NB4 (cell line): Measurements from ENCODE around the gene MMP24.

ENCODE experiments used
- DNase-seq: peaks from one replicate; pipeline ENCODE4 v3.0.0; 2010; ENCODE audit warnings: low read depth
- H3K4me3 ChIP-seq: one replicate; pipeline ENCODE4 v1.5.1; 2011; ENCODE audit warnings: mild to moderate bottlenecking, low read depth, low read length, moderate library complexity
- MYC ChIP-seq: IDR thresholded peaks from 2 replicates; pipeline ENCODE4 v1.6.1; 2011; ENCODE audit warnings: low read depth, low read length
- POLR2A ChIP-seq: IDR thresholded peaks from 2 replicates; pipeline ENCODE4 v1.6.1; 2011; ENCODE audit warnings: mild to moderate bottlenecking; ENCODE audit not compliant: insufficient read length; ENCODE audit errors: extremely low read depth
- TF ChIP-seq, protein P1 (sequence below): IDR thresholded peaks from 2 replicates; pipeline ENCODE4 v1.6.1; 2011; ENCODE audit warnings: low read depth, low read length
- TF ChIP-seq, protein P2 (sequence below): IDR thresholded peaks from one replicate; pipeline ENCODE4 v1.5.1; 2012; ENCODE audit warnings: low read depth, low read length

The MMP24 gene

DNA sequence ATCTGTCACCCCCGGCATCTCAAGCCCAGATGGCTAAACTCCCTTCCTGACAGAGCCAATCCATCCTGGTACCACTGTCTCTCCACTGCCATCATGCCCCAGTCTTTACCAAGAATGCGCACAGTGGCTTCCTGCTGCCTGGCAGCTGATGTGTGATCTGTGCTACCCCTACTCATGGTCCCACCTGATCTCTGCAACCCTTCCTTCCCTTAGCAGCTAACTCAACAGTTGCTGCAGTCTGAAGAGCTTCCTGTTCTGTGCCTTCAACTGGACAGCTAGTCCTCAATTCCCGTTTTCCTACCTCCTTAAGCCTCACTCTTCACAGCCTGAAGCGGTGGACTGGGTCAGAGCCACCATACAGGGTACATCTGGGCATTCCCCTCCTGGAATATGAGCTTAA, 73.3 kb downstream of the MMP24 start:
- no peak for DNase-seq
- H3K4me3 ChIP-seq: no peak overlapping the region
- TF ChIP-seq POLR2A: no peak
- no peak for TF ChIP-seq MYC
- TF ChIP-seq, protein P1, sequence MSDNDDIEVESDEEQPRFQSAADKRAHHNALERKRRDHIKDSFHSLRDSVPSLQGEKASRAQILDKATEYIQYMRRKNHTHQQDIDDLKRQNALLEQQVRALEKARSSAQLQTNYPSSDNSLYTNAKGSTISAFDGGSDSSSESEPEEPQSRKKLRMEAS: no peak
- TF ChIP-seq, protein P2, sequence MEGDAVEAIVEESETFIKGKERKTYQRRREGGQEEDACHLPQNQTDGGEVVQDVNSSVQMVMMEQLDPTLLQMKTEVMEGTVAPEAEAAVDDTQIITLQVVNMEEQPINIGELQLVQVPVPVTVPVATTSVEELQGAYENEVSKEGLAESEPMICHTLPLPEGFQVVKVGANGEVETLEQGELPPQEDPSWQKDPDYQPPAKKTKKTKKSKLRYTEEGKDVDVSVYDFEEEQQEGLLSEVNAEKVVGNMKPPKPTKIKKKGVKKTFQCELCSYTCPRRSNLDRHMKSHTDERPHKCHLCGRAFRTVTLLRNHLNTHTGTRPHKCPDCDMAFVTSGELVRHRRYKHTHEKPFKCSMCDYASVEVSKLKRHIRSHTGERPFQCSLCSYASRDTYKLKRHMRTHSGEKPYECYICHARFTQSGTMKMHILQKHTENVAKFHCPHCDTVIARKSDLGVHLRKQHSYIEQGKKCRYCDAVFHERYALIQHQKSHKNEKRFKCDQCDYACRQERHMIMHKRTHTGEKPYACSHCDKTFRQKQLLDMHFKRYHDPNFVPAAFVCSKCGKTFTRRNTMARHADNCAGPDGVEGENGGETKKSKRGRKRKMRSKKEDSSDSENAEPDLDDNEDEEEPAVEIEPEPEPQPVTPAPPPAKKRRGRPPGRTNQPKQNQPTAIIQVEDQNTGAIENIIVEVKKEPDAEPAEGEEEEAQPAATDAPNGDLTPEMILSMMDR: no peak

DNA sequence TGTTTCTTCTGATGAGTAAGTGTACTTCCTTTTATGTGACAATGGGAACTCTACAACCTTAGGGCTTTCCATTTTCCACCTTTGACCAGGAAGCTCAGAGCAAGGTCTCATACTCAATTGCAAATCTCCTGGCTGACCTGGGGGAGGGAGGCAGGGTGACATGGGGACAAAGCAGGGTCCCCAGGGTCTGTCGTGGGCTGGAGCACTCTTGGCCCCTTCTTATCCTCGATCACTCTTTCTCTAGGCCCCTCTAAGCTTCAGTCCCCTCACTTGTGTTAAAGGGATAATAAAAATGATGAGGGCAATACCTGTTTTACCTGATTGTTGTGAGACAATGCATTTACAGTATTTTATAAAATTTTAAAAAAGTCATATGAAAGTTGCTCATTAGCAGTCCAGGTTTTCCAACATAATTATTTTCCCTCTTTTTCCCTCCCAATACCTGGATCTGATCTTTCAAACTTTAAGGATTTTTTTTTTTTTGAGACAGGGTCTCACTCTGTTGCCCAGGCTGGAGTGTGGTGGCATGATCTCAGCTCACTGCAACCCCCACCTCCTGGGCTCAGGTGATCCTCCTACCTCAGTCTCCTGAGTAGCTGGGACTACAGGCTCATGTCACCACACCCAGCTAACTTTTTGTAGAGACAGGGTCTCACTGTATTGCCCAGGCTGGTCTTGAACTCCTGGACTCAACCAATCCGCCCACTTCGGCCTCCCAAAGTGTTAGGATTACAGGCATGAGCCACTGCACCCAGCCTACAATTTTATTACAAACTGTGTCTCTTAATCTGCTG, 74.2 kb downstream of the MMP24 start:
- TF ChIP-seq, protein P2: no peak
- TF ChIP-seq, protein P1: no peak
- no peak for TF ChIP-seq POLR2A
- TF ChIP-seq MYC: no peak
- H3K4me3 ChIP-seq: no peak overlapping the region

DNA sequence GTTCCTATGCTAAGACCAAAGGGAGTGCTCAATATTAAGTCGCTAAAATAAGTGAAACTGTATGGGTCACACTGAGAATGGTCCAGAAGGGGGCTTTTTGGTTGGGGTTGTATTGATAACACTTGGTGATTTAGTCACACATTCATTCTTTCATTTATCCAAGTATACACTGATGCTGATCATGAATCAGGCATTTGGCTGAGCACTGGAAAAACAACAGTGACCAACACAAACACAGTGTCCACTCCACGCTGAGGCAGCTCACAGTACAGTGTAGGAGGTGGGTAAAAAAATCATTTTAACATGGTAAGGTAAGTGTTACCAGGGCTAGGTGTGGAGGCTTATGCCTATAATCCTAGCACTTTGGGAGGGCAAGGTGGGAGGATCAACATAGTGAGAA, 74.9 kb downstream of the MMP24 start:
- no peak overlapping the region for H3K4me3 ChIP-seq
- no peak for DNase-seq
- TF ChIP-seq, protein P2: no peak
- TF ChIP-seq POLR2A (no peak), MYC (no peak)
- TF ChIP-seq, protein P1: no peak

More for the DNA sequence above, 74.2 kb downstream of the MMP24 start:
- DNase-seq: no peak

DNA sequence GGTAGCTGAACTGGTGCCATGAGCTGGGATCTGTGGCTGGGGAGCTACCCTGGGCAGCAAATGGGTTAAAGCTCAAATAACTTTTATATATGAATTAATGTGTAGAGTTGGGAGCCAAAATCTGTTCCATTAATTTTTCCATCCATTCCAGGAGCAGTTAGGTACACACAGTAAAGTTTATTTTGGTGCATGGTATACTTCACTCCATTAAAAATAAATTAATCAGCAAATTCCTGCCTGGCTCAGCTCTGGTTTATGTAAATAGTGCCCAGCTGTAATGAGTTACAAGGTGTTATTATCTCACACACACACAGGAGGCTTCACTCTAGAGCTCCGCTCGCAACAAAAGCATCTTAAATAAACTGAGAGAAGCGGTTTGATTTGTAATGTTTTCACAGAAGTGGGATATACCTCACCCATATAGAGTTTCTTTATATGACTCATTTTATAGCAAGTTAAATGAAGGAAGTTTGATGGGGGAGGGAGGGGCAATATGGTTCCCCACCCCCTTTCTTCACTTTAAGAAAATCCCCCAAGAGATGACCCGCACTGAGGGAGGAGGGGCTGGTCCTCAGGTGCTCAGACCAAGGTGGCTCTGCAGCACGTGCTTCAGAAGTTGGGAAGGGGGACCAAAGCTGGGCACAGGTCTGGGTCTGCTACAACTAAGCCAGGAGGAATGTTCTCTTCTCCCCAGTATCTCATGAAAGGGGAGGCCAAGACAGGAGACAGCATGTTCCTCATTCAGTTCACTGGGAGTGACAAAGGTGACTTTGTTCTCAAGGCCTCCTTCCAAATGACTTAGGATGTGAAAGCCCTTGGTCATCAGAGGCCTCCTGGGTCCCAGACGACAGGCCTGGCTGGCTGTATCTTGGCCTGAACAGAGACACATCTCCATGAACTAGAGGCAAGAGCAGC, 76.2 kb downstream of the MMP24 start:
- TF ChIP-seq POLR2A: no peak
- TF ChIP-seq, protein P1: no peak
- TF ChIP-seq, protein P2: no peak
- no peak for TF ChIP-seq MYC
- DNase-seq: no peak
- H3K4me3 ChIP-seq: no peak overlapping the region

DNA sequence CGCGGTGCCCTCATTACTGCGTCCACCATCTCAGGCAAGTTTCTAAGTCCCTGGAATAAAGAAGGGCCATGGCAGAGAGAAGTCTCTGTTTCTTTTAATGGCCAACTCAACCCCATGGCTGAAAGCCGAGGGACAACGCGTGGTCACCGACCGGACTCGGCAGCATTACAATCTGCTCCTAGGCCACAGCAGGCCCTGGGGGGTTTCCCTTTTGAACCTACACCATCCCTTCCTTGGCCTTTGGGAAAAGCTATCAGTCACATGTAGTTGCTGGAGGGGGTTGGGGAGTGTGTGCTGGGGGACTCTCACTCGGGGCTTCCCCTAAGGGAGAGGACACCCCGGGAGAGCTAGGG, 76.9 kb downstream of the MMP24 start:
- no peak for TF ChIP-seq POLR2A
- no peak for DNase-seq
- no peak overlapping the region for H3K4me3 ChIP-seq

DNA sequence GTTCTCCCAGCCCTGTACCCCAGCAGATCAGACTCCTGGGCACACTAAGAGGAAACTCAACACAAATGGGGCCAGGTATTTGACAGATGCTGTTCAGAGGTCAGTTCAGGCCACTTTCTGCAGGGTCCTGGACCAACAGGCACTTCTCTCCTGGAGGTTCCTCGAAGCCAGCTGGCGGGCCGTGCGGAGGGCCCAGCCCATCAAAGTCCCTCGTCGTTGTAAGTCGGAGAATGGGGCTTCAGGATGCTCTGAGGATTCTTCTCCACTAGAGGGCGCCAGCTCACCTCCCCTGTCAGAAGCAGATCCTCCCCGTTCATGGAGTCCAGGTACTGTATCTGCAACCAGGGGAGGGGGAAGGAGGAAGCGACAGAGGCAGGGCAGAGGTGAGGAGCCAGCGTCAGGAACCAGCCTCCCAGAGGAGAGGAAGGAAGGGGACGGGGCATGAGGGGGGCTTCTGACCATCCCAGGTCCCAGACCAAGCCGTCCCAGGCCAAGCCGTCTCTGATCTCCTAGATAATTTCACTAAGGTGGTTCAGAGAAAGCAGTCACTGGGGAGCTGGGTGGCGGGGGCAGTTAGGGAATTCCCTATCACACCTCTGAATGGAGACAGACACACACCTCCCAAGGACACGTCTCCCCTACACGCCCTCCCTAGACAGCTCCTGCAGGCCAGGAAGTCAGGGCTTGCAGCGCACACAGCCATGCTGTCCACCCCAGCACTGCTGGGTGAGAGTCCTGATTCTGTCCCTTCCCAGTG, 77.4 kb downstream of the MMP24 start:
- no peak for TF ChIP-seq POLR2A
- TF ChIP-seq, protein P2: peak; percentile 96
- TF ChIP-seq, protein P1: peak; percentile 53
- peak; percentile 35; the same call in 1 of the 2 replicates for TF ChIP-seq MYC
- DNase-seq: peak; percentile 93
- no peak overlapping the region for H3K4me3 ChIP-seq
